HG03039 (cell line): ENCODE data around the gene NHS.
"Not testable (repeated sequence)": the region's sequence is repeated elsewhere in the genome, so short reads cannot be mapped to it uniquely, and the experiment has no call there.

Experiments
- ATAC-seq: cut with Tn5 transposase; IDR thresholded peaks from one replicate; pipeline ENCODE4 v1.9.1; 2021; ENCODE audit warnings: mild to moderate bottlenecking, moderate library complexity; ENCODE audit not compliant: unreplicated experiment

The NHS gene

DNA sequence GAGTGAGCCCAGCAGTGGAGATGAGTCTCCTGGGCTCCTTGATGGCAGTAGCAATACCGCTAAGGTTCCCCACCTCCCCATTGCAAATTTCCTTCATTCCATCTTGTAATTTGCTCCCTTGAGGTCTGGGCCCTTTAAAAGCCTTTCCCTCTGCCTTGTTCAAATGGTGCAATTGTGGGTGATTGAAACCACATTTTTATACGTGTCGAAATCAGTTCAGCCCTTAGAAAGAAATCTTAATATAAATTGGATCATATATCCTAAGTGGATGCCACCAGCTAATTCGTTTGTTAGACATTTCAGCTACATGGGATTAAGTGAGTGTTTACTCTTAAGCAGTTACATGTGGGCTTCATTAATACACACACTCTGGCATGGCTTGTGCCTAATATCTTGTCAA is 68.6 kb downstream of the NHS start:
- no peak for ATAC-seq

DNA sequence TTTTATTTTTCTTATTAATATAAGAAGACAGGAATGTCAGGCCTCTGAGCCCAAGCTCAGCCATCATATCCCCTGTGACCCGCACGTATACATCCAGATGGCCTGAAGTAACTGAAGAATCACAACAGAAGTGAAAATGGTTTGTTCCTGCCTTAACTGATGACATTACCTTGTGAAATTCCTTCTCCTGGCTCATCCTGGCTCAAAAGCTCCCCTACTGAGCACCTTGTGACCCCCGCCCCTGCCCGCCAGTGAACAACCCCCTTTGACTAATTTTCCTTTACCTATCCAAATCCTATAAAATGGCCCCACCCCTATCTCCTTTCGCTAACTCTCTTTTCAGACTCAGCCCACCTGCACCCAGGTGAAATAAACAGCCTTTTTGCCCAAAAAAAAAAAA is 71.3 kb downstream of the NHS start:
- ATAC-seq: not testable (repeated sequence)

DNA sequence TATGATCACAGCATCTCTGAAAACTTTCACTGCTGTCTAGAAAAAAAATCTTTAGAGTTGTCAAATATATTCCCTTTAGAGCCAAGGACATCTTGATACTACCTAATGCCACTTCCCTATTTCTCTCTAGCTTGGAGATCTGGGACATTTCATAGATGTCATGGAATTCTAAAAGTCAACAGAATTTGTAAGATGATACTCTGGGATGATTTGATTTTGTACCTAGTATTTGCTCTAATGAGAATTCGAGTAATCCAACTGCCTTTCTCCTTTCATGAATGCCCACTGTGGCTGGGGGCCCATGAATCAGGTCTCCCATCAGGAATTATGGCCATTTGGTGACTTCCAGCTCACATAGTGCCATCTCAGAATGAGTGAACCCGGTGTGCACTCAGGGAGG is 73.2 kb downstream of the NHS start:
- ATAC-seq: no peak

DNA sequence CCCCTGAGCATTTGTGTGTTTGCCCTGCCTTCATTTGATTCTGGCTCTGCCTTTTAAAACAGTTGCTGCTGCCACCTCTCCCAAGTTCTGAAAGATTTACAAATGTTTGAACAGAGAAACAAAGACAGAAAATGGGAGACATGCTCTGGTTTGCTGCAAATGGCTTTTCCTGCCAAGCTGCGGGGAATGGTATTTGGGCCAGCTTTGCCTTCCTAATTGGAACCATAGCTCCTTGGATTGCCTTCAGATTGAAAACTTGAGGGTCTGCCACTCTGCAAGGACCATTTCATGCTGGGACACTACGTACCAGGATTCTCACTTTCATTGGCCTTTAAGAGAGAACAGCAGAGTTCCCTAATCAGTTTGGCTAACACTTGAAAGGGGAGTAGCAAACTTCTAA is 74.9 kb downstream of the NHS start:
- no peak for ATAC-seq

DNA sequence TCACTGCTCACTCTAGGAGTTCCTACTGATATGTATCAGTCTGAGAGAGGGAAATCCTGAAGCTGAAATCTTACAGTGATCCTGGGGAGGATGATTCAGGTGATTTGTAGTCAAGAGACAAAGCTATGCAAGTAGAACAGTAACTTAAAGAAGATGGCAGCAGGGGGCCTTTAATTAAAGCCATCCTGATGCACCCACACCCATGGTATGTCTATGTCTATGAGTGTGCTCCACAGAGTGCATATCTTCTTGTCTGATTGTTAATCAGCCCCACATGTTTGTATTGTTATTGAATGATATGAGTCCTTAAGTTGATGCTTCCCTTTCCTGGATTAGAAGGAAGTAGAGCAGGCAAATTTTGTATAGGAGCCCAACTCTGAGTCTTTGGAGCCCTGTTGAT is 78.8 kb downstream of the NHS start:
- ATAC-seq: no peak

DNA sequence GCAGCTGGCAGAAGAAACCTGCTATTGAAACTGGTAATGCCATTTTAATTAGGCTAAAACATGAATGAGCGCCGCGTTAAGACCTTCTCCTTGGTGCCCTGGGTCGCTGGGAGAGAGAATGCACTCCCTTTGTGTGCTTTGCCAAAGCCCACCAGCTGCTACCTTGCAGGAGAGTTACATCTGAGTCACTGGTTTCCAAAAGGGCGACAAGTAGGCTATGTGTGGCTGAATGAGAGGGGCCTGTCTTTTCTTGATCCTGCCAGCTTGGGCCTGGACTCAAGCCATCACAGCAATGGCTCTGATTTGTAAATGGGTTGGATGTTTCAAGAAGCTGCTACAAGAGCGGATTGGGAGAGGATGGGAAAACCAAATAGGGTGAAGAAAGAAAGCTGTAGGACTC is 81.5 kb downstream of the NHS start:
- no peak for ATAC-seq

DNA sequence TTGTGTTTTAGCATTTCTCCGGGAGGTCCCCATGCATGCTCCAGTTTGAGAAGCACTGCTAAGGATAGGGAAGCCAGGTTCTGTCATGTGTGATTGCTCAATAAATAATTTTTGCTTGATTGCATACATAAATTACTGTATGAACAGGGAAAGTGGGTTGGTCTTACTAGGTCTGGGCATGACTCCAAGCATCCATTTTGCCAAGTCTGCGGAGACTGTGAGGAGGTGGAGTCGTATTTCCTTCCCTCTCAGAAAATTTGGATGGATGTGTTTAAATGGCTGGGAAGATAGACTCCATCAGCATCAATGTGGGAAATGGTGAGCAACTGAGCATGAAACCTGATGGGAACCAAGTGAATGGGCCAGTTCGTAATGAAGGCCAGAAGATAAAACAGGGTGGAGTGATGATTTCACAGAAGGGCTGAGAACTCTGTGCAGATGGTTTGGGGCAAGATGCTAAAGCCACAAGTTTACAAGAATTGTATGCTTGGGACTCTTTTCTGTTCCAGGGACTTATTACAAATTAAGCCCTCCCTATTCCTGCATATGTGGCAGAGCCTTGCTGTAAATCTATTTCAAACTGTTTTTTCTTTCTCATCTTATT is 84.1 kb downstream of the NHS start:
- no peak for ATAC-seq

DNA sequence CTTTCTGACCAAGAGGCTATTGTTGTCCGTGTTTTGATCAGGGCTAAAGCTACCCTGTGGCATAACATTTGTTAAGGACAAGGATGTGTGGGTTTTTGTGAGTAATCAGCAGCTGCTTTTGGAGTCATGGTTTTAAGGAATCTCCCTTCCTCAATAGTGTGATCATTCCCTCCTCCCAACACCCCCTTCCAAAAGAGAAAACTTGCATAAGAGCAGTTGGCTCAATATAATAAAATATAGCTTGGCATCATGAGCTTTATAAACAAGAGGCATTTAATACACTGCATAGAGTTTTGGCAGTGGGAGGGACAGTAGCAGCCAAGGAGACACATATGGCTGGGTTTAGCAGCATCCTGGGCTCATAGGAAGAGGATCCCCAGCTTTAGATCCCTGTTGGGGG is 84.7 kb downstream of the NHS start:
- no peak for ATAC-seq

DNA sequence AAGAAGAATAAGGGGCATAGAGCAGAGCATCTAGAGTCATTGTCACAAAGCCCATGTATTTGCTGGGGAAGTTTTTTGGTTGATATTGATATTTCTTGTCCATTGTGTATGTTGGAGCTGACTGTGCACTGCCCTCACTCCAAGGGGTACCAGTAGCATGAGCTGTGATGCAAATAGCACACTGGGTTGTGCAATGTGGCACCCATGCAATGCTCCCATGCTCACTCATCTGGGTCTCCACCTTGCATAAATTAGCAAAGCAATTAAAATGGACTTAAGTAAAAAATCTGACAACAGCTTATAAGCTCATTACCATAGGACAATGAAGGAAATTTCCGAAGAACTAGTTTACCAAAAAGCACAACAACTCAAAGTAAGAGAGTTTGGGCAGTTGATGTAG is 87.9 kb downstream of the NHS start:
- ATAC-seq: no peak

DNA sequence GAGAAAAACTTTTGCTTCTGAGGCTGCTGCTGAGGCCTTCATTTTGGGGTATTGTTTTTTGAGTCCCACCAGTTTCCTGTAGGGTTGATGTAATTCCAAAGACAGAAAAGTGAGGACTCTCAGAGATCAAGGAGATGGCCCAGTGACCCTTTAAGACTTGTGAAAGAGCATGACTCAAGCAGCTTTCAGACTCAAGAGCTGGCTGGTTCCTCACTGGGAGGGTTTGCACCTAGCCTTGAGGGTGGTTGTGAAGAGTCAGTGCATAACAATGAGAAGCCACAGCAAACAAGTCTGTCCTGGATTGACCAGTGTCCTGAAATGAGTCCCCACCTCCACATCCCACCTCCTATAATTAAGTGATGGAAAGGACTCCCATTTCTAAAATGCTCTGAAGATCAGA is 89.2 kb downstream of the NHS start:
- ATAC-seq: no peak

DNA sequence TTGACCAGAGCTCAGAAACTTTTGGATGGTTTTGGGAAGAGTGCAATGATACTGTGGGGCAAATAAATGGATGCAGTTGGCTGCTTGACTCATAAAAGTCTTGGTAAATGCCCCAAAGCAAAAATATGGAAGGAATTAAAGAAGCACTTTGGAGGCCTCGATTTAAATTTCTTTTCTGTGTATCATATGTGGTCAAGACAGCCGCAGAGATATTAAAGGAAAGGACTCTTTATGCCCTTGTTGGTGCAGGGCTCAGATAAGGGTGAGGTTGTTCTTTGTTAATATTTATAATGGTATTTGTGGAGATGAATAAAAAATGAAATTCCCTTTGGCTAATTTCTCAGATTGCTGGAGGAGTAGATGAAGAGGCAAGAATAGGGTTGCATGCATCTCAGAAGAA is 90.2 kb downstream of the NHS start:
- no peak for ATAC-seq

DNA sequence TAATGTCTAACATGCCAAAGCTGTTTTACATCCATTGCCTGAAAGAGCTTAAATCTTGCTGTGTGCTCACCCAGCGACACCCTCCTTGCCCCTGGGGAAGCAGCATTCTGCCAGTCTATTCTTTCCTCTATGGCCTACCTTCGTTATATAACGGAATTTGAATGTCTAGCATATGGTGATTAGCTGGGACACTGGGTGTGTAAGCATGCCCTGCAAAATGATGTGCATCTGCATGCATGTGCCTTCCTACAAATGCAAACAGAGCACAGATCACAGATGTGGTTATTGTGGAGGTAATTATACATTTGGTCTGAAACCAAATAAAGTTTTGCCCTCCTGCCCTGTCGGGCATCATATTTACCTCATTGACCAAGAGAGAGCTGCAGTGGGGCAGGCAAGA is 90.8 kb downstream of the NHS start:
- ATAC-seq: no peak

DNA sequence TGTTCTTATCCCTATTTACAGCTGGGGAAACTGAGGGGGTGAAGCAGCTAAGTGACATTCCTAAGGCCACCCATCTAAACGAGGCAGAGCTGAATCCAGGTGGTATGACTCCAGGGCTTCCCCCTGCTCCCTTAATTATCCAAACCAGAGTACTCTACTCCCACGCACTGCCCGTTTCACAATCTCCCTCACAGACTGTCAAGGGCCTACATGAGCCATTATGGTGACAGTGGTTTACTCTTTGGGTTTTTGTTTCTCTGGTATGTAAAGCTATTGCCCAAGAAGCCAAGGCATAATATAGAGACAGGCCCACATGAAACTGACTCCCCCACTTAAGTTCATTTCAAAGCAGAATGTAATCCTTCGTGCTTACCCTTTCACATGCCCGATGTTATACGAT is 95.1 kb downstream of the NHS start:
- no peak for ATAC-seq

DNA sequence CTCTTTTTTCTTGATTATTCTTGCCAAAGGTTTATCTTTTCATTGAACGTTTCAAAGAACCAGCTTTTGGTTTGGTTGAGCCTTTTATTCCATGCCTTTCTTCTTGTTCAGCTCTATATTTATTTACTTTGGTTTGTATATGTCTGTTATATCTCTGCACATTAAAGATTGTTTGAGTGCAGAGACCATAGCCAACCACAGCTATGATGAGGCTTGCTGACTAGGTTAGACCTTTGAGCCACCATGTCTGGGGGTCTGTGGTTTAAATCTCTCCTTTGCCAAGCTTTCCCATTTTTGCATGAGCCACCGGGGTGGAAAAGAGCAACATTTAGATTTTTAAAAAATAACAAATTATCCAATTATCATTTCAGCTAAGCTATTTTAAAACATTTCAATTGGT is 96.1 kb downstream of the NHS start:
- ATAC-seq: no peak

DNA sequence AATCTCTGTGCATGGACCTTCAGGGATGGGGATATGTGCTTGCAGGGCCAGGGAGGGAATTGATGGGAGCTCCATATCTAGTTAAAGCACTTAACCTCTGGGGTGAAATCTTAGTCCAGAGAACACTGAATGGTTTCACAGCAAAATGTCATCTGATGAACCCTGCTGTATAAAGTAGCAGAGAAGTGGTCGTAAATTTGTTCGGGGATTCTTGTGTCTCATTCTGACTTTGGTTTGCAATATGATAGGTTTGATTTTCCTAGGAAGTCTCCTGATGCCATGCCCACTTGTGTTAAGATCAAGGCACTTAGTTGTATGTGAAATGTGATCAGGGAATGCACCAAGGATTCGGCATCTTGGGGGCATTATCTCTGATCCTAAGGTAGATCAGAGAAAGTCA is 96.9 kb downstream of the NHS start:
- no peak for ATAC-seq

DNA sequence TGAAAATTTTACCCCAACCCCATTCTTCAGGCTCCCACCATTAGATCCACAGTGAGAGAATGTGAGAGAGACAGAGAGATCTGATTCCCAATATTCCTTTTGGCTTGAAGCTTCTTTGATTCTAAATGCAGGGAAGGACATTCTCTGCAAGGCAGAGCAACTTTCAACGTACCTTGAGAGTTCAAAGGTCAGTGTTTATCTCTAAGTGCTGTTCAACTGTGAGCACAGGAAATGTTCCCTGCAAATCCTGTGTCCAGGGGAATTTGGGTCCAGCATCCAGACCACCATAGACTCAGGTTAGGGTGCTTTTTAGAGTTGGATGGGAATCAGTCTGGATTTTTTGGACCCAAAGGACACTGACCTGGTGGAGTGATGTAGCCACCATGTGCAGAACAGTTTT is 97.4 kb downstream of the NHS start:
- ATAC-seq: no peak

DNA sequence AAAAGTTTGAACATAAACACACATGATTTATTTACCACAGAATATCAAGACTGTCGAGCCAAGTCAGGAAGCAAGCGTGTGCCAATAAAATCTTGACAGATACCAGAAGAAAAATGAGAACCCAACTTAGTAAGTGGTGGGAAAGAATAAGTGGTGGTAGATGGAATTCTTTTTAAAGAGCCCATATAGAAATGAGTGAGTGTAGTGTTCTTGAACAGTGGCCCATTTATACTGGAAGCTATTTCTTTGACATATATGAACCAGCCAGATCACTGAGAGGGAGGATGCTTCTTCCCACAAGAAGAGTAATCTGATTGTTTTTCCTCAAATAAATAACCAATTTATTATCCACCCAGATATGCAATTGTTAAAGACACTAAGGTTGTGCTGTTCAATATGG is 98.0 kb downstream of the NHS start:
- ATAC-seq: no peak

DNA sequence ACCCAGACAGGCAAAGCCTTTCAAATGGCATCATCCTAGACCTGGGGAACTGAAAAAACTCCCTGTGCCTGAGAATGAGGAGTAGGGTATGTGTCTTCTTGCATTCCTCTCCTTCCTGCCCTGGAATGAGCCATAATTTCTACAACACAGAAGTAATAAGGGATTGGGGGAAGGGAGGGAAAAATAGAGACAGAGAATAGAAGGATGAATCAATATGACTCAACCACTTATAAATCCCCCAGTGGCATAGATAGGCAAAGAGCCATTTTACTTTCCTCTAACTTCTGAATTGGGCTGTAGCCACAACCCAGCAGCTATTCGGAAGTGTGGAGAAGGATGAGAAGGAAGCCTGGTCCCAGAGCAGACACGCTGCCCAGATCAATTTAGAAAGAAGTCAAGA is 99.9 kb downstream of the NHS start:
- no peak for ATAC-seq

DNA sequence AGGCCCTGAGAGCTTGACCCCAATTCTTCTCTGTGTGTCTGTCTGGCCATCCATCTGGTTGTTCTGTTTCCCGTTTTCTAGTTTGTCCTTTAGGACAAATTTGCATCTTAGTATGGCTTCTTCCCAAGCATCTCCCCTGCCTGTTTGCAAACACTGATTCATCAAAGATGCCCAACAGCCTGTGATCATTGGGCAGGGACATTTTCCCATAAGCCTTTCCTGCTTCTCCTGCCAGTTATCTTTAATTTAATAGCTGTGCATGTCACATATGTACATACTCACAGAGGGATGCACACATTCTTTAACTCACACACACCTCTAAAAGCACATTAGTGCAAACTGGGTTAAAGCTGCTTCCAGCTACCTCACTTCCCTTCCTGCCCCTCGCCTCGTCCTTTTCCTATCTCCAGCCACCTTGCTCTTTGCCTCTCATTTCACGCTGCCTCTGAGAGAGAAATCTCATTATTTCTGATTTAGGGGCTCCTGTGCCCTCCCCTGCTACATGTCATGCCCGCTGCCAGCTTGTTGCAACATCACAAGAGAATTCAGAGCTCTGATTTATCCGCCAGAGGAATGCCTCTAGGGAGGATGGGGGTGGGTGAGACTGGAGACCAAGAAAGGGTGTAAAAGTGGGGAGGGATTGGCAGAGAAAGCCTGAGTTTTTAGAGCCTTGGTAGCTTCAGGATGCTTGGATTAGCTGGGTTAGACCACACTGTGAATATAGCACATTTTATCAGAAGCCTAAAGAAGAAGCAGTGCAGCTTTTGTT is 100.6 kb downstream of the NHS start:
- ATAC-seq: no peak

DNA sequence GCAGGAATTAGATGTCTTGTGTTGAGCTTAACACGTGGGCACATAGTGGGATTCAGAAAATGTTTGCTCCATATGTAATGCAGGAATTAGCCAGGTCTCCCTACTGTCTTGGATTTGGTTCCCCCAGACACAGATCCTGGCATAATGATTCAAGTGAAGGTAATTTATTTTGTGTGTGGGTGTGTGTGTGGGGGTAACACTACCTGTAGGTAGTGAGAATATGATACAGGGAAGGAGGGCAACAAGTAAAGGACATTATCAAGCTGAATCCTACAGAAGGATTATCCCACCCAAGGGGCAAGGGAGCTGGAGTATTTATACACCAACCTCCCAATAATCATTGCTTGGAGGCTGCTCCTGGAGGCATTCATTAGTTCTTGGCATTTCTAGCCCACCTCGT is 101.4 kb downstream of the NHS start:
- no peak for ATAC-seq

DNA sequence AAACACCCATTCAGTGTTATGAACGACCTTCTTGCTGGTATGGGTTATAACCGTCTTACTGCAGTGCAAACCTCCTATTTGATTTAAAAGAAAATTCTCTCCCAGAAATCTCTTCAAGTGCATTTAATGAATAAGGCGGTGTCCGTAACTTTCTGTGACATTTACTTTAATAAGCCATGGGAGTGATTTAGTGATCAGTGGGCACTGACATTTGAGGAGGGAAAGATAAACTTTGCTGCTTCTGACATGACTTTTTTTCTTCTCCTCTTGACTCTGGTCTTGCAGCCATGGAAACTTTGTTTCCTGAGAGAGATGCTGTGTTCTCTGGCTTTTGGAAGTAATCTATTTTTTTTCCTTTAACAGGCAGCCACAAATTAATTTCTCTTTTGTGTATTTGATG is 106.1 kb downstream of the NHS start:
- no peak for ATAC-seq

DNA sequence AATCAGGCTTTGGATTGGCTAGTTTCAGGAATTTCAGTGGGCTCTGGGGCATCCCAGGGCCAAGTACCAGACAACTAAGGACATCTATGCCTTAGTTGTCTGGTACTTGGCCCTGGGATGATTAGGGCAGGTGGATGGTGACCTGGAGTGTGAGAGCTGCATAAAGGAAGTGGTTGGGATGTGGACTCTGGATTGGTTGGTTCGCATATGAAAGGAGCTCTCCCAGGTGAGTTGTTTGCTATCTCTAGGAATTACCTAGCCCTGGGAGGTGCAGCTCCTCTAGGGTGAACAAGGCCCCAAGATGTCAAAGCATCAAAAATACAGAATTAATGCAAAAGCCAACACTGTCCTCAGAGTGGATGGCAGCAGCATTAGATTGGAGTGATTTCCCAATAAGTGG is 109.6 kb downstream of the NHS start:
- no peak for ATAC-seq

DNA sequence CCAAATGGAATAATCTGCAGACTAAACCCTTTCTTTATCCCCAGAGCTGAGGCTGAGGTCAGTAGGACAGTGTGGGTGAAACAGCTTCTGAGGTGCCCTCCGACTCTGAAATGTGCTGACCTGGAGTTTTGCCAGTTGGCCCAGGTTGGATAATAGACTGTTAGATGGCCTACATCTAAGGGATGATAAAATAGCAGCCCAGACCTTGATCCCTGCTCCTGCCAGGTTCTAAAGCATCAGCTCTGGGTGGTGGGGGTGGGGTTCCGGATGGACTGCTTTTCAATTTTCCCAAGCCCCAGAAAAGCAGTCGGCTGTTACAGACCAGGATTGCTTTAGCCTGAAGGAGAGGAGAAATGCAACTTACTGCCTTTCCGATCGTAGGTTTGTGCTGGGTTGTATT is 110.4 kb downstream of the NHS start:
- no peak for ATAC-seq
